NCI-H526 treated with DMSO at 0.1 percent for 48 hours (cell line): Measurements from ENCODE around the gene TEX26.

Experiments
- DNase-seq: peaks from one replicate; lab custom pipeline; 2025; lab: John Stamatoyannopoulos, UW

The TEX26 gene

GRCh38 chr13:30932481-30933353 is at the start of gene TEX26:
Gene TEX26, plus strand, starts transcription at chr13:30932656. Its CDS starts 60 bp downstream, at chr13:30932716.
- no peak for DNase-seq

- DNase-seq: no peak
These were observed 49.3 kb upstream of the TEX26 start for GRCh38 chr13:30882996-30883766.

GRCh38 chr13:30884543-30884942 is 47.9 kb upstream of the TEX26 start:
- peak; percentile 94 for DNase-seq

GRCh38 chr13:30889196-30889690 is 43.2 kb upstream of the TEX26 start:
- no peak for DNase-seq

- DNase-seq: no peak
These were observed 39.5 kb upstream of the TEX26 start for GRCh38 chr13:30892966-30893365.

GRCh38 chr13:30895773-30896172 is 36.7 kb upstream of the TEX26 start:
- DNase-seq: no peak

GRCh38 chr13:30898070-30898469 is 34.4 kb upstream of the TEX26 start:
- no peak for DNase-seq

- DNase-seq: no peak
These were observed 33.7 kb upstream of the TEX26 start for GRCh38 chr13:30898678-30899241.

GRCh38 chr13:30900436-30900835 is 32.0 kb upstream of the TEX26 start:
- DNase-seq: no peak

- DNase-seq: no peak
These were observed 31.3 kb upstream of the TEX26 start for GRCh38 chr13:30900952-30901749.

GRCh38 chr13:30904043-30904442 is 28.4 kb upstream of the TEX26 start:
- no peak for DNase-seq

- no peak for DNase-seq
These were observed 26.5 kb upstream of the TEX26 start, which contains the start of gene MEDAG for GRCh38 chr13:30905932-30906383. Gene MEDAG, plus strand, starts transcription at chr13:30906271. Its CDS starts 245 bp downstream, at chr13:30906516.

GRCh38 chr13:30906411-30907051 is 25.9 kb upstream of the TEX26 start:
- DNase-seq: no peak

- no peak for DNase-seq
These were observed 25.2 kb upstream of the TEX26 start for GRCh38 chr13:30907121-30907861.

- DNase-seq: peak; percentile 31
These were observed 24.0 kb upstream of the TEX26 start for GRCh38 chr13:30908416-30908980.

GRCh38 chr13:30910676-30911075 is 21.8 kb upstream of the TEX26 start:
- no peak for DNase-seq

- no peak for DNase-seq
These were observed 16.5 kb upstream of the TEX26 start for GRCh38 chr13:30915691-30916541.

- no peak for DNase-seq
These were observed 15.5 kb upstream of the TEX26 start for GRCh38 chr13:30916991-30917390.
